Activated CD8-positive, alpha-beta T cell treated with anti-CD3 and anti-CD28 coated beads, Interleukin-2, amount 10 ng/mL, durations not matched to agents 7 days and 5 days (primary cell): ENCODE measurements around the gene SEPHS2. TPM values are rescaled to one million over a fixed set of nuclear protein-coding genes. Genes with fewer than 3 reads are reported as not detected.

Source experiments
- ATAC-seq: fragments of 150-1000 bp; cut with Tn5 transposase; one replicate; pipeline ENCODE4 v1.10.0; 2021; ENCODE audit warnings: moderate library complexity
- CTCF ChIA-PET: fragments of 350-600 bp; sonication (Branson Sonifier 250); formaldehyde crosslinking; loops from one replicate; lab custom pipeline; 2021; ENCODE audit warnings: antibody characterized with exemption; lab: Charles Lee
- POLR2A ChIA-PET: fragments of 350-600 bp; sonication (Branson Sonifier 250); formaldehyde crosslinking; loops from one replicate; lab custom pipeline; 2021; ENCODE audit warnings: antibody characterized with exemption; lab: Charles Lee
- DNase-seq: peaks from one replicate; pipeline ENCODE4 v3.0.0-alpha.2; 2020
- H3K27ac Mint-ChIP-seq: one replicate; pipeline ENCODE4 v1.8.0; 2021; ENCODE audit warnings: mild to moderate bottlenecking, mixed read lengths
- H3K27me3 Mint-ChIP-seq: one replicate; pipeline ENCODE4 v1.8.0; 2021; ENCODE audit warnings: low read depth, mixed read lengths
- H3K36me3 Mint-ChIP-seq: one replicate; pipeline ENCODE4 v1.8.0; 2021; ENCODE audit warnings: low read depth, mixed read lengths
- H3K4me1 Mint-ChIP-seq: one replicate; pipeline ENCODE4 v1.8.0; 2021; ENCODE audit warnings: low read depth, mixed read lengths
- H3K4me3 Mint-ChIP-seq: one replicate; pipeline ENCODE4 v1.8.0; 2021; ENCODE audit warnings: mild to moderate bottlenecking, mixed read lengths
- H3K9me3 Mint-ChIP-seq: one replicate; pipeline ENCODE4 v1.8.0; 2022; ENCODE audit warnings: mixed read lengths; ENCODE audit not compliant: insufficient read depth
- total RNA-seq, 2 experiments: library from RNA; stranded (reverse); gene quantifications; one replicate each; pipeline ENCODE4 v1.2.3, GENCODE V29; 2021

The SEPHS2 gene
- total RNA-seq, 2 experiments from 2014 or later = 64.6 to 68.7 TPM

DNA sequence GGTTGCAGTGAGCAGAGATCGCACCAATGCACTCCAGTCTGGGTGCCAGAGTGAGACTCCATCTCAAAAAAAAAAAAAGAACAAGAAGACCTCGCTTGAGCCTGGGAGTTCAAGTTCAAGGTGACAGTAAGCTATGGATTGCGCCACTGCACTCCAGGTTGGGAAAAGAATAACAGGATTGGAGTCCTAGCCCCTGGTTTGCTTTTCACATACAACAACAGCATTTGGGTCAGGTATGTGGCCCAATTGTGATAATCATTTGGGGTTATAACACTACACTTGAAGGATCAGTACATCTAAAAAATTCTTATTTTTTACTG is 3.4 kb upstream of the SEPHS2 start:
- POLR2A ChIA-PET = interaction anchor here (0.7 to 3.8 kb wide), 6 partner anchors 10 to 39 kb away, joined by 4 to 20 read pairs (median 5); partner anchors contain the start of gene ITGAL
- ATAC-seq (no peak), DNase-seq (no peak)
- Mint-ChIP-seq H3K9me3 (no peaks in the 10 kb centered on the region), H3K4me1 (peaks cover 57% of the 10 kb centered on the region), H3K4me3 (no peak overlapping the region), H3K36me3 (peaks cover 11% of the 10 kb centered on the region), H3K27me3 (no peaks in the 10 kb centered on the region), H3K27ac (no peak overlapping the region)
- CTCF ChIA-PET = interaction anchor here (0.7 to 8.3 kb wide), 20 partner anchors 8 to 180 kb away, joined by 3 to 139 read pairs (median 7); partner anchors contain the start of genes DCTPP1, ITGAL and ZNF747

DNA sequence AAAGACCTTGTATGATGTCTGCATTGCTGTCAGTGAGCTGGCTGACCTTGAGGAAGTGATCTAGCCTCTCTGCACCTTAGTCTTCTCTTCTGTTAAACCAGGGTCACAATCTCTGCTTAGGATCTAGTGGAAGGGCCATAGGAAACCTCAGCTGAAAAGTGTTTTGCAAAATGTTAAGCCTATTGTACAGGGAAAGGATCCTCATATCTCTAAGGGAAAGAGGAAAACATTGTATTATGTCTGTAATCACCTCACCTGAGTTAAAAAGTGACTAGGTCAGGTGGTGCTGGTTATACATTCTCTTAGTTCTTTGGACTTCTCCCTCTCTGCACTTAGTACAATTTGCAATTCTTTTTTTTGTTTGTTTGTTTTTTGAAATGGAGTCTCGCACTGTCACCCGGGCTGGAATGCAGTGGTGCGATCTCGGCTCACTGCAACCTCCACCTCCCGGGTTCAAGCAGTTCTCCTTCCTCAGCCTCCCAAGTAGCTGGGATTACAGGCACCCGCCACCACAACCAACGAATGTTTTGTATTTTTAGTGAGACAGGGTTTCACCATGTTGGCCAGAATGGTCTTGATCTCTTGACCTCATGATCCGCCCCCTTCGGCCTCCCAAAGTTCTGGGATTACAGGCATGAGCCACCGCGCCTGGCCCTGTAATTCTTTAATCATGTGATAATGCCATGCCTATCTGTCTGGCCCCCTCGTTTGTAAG is 2.0 kb upstream of the SEPHS2 start:
- DNase-seq (no peak), ATAC-seq (no peak)
- no peaks in the 10 kb centered on the region for H3K9me3 Mint-ChIP-seq
- ChIA-PET CTCF (interaction anchor here (0.8 to 8.3 kb wide), 6 partner anchors 10 to 179 kb away, joined by 3 to 139 read pairs (median 4); partner anchors contain the start of genes DCTPP1 and ITGAL), POLR2A (interaction anchor here (1.0 to 3.8 kb wide), 6 partner anchors 10 to 36 kb away, joined by 3 to 18 read pairs (median 6); partner anchors contain the start of gene ITGAL)
- H3K27me3 Mint-ChIP-seq = no peaks in the 10 kb centered on the region
- H3K4me3 Mint-ChIP-seq = no peak overlapping the region
- H3K36me3 Mint-ChIP-seq = peaks cover 23% of the 10 kb centered on the region
- no peak overlapping the region for H3K27ac Mint-ChIP-seq
- peaks cover 63% of the 10 kb centered on the region for H3K4me1 Mint-ChIP-seq

DNA sequence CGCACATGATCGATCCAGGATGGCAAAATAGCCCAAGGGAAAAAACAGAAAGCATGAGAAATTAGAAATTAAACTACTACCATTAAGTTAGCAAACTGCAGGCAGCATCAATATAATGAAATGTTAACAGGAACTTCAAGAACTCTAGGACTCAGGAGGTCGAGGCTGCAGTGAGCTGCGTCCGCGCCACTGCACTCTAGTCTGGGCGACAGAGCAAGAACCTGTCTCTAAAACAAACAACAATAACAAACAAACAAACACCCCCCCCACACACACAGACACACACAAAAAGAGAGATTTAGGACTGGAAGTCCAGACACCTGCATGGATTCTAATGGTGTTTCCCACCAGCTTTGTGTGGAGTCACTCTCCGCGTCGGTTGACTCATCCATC is 525 bp upstream of the SEPHS2 start:
- H3K4me1 Mint-ChIP-seq = peaks cover 57% of the 10 kb centered on the region
- ATAC-seq = no peak
- peak overlapping the region; percentile 94 for H3K27ac Mint-ChIP-seq
- CTCF ChIA-PET = interaction anchor here (1.0 to 8.3 kb wide), 4 partner anchors 11 to 170 kb away, joined by 4 to 139 read pairs (median 29); partner anchors contain the start of genes DCTPP1 and ITGAL
- H3K27me3 Mint-ChIP-seq = no peaks in the 10 kb centered on the region
- H3K36me3 Mint-ChIP-seq = peaks cover 27% of the 10 kb centered on the region
- no peaks in the 10 kb centered on the region for H3K9me3 Mint-ChIP-seq
- POLR2A ChIA-PET = interaction anchor here (0.6 to 3.8 kb wide), 6 partner anchors 12 to 100 kb away, joined by 3 to 18 read pairs (median 8); partner anchors contain the start of genes DCTPP1 and ITGAL
- H3K4me3 Mint-ChIP-seq = peak overlapping the region; percentile 90
- no peak for DNase-seq

DNA sequence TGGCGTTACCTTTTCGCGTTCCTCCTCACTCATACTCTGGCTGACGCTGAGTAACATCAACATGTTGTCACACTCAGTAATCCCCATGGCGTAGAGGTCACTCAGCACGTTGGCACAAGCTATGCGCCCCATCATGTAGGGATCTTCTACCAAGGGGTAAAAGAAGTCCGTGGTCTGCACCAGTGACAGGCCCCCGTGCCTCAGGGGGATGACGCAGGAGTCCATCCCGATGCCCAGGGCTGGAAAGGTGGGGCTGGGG is 596 bp downstream of the SEPHS2 start:
- POLR2A ChIA-PET = interaction anchor here (0.6 to 3.8 kb wide), 11 partner anchors 10 to 165 kb away, joined by 3 to 18 read pairs (median 5); partner anchors contain the start of genes DCTPP1, ITGAL and ZNF689
- H3K4me1 Mint-ChIP-seq = peaks cover 47% of the 10 kb centered on the region
- DNase-seq = no peak
- ATAC-seq = no peak
- peak overlapping the region; percentile 70 for H3K27ac Mint-ChIP-seq
- H3K9me3 Mint-ChIP-seq = no peaks in the 10 kb centered on the region
- peaks cover 27% of the 10 kb centered on the region for H3K36me3 Mint-ChIP-seq
- H3K4me3 Mint-ChIP-seq = peak overlapping the region; percentile 90
- CTCF ChIA-PET = interaction anchor here (0.7 to 8.3 kb wide), 6 partner anchors 12 to 154 kb away, joined by 4 to 139 read pairs (median 8); partner anchors contain the start of genes DCTPP1, ITGAL and ZNF747
- H3K27me3 Mint-ChIP-seq = no peaks in the 10 kb centered on the region

DNA sequence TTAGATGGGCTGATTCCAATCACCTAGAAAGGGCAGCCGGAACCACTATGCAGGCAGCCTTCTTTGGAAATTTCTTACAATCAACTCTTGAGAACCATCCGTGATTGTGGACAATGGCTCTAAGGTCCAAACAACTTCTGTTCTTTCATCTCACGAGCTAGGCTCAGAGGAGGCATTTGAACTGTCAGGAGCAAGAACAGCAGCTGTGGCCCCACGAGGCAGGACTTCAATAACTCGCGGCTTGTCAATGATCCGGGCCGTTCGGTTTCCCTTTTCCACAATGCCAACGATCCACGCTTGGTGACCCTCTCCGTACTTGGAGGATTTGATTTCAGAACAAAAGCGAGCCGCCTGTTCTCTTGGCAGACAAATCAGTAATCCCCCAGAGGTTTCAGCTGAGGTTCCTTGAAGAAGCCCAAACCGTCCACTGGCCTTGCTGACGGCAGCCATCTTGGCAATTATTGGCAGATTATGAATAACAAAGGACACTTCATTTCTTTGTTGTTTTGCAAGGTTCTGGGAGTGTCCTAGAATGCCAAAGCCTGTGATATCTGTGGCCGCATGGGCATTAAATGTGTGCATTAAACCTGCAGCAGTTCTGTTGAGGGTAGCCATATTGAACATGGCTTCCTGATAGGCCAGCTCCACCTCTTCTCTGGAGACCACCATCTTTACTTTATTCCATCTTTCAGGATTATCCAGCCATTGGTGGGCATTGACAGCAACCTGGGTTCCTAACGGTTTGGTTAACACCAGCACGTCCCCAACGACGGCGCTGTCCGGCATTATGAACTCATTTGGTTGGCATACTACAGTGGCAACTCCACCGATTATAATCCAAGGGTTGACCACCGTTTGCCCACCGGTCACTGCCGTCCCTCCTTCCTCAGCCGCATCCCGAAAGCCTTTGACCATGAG is 1.2 kb downstream of the SEPHS2 start:
- H3K4me1 Mint-ChIP-seq = peaks cover 44% of the 10 kb centered on the region
- no peak for DNase-seq
- H3K36me3 Mint-ChIP-seq = peaks cover 27% of the 10 kb centered on the region
- CTCF ChIA-PET = interaction anchor here (0.6 to 8.3 kb wide), 8 partner anchors 13 to 154 kb away, joined by 3 to 139 read pairs (median 5); partner anchors contain the start of genes DCTPP1, ITGAL and ZNF747
- POLR2A ChIA-PET = interaction anchor here (0.6 to 3.8 kb wide), 12 partner anchors 9 to 166 kb away, joined by 3 to 18 read pairs (median 5); partner anchors contain the start of genes DCTPP1, ITGAL and ZNF689
- peak overlapping the region; percentile 70 for H3K27ac Mint-ChIP-seq
- H3K9me3 Mint-ChIP-seq = no peaks in the 10 kb centered on the region
- H3K4me3 Mint-ChIP-seq = peak overlapping the region; percentile 90
- H3K27me3 Mint-ChIP-seq = no peaks in the 10 kb centered on the region
- ATAC-seq = no peak

DNA sequence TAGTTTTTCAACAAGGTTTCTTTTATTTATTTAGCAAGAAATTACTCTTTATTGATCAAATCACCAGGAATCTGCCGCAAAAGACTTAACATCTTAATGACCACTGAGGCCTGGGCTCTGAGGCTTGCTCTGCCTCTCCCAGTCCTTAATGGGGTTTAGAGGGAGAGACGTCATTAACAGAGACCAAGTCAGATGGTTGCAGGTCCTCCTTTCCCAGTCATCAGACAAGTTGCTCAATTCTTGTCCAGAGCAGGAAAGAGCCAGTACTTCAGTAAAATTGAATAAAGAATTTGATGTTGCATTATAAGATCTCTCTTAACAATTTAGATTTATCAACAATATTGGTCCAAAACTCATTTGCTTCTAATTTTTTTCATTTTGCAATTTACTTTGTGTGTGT is 2.0 kb downstream of the SEPHS2 start:
- ATAC-seq (no peak), DNase-seq (no peak)
- Mint-ChIP-seq H3K4me3 (peak overlapping the region; percentile 90), H3K27ac (no peak overlapping the region), H3K9me3 (no peaks in the 10 kb centered on the region), H3K36me3 (peaks cover 27% of the 10 kb centered on the region), H3K4me1 (peaks cover 42% of the 10 kb centered on the region), H3K27me3 (no peaks in the 10 kb centered on the region)
- ChIA-PET POLR2A (interaction anchor here (1.7 to 3.8 kb wide), 3 partner anchors 13 to 45 kb away, joined by 5 to 18 read pairs (median 11); partner anchors contain the start of gene DCTPP1), CTCF (interaction anchor here (1.5 to 8.3 kb wide), 3 partner anchors 13 to 29 kb away, joined by 4 to 139 read pairs (median 21); partner anchors contain the start of genes DCTPP1 and ITGAL)

DNA sequence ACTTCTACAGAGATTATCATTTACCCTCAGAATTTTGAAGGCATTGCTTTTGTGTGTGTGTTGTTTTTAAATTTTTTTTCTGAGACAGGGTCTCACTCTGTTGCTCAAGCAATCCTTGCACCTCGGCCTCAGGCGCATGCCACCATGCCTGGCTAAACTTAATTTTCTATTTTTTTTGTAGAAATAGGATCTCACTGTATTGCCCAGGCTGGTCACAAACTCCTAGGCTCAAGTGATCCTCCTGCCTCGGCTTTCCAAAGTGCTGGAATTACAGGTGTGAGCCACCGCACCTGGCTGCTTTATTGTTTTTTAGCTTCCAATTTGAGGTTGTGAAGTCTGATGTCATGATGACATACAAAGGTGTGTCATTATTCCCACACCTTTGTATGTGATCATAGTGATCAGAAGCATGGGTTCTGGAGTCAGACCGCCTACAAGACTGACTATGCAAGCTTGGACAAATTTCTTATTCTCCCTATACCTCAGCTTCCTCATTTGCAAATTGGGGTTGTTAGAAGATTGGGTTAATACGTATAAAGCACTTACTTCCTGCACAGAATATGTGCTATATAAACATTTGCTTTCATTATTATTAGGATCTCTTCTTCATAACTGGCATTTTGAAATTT is 5.8 kb downstream of the SEPHS2 start:
- Mint-ChIP-seq H3K27me3 (no peaks in the 10 kb centered on the region), H3K27ac (no peak overlapping the region), H3K4me1 (peaks cover 27% of the 10 kb centered on the region), H3K4me3 (no peak overlapping the region), H3K9me3 (no peaks in the 10 kb centered on the region), H3K36me3 (peaks cover 23% of the 10 kb centered on the region)
- ChIA-PET POLR2A (interaction anchor here (0.9 kb wide), 1 partner anchor 10 kb away, joined by 5 read pairs; the partner anchor contains the start of gene DCTPP1), CTCF (interaction anchor here (1.3 to 2.6 kb wide), 2 partner anchors 9 to 10 kb away, joined by 6 to 7 read pairs; partner anchors contain the start of gene DCTPP1)
- DNase-seq (no peak), ATAC-seq (no peak)

DNA sequence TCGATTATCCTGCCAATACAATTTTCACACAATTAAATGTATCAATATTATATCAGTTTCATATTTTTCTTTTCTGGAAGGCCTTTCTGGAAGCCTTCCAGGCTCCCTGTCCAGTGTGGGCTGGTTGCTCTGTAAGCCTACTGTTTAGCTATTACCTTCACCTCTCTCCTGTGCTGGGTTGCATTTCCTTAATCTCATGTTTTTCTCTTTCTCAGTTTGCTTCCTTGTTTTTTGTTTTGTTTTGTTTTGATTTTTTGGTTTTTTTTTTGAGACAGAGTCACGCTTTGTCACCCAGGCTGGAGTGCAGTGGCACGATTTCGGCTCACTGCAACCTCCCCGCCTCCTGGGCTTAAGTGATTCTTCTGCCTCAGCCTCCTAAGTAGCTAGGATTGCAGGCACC is 6.8 kb downstream of the SEPHS2 start:
- no peak for ATAC-seq

DNA sequence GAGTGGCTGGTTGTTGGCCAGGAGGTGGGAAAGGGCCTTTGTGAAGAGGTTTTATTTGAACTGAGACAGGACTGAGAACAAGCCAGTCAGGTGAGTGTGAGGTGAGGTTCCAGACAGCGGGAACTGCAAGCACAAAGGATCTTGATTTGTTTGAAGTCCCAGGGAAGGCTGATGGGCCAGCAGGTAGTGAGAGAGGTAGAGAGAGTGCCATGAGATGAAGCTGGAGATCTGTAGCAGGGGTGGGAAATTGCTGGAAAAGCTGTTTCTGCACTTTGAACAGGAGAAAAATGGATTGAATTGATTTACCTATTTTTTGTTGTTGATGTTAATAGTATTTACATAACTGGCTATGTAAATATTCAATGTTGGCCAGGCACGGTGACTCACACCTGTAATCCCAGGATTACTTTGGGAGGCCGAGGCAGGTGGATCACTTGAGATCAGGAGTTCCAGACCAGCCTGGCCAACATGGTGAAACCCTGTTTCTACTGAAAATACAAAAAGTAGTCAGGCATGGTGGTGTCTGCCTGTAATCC is 8.1 kb downstream of the SEPHS2 start:
- POLR2A ChIA-PET = interaction anchor here (0.6 kb wide), 1 partner anchor 44 kb away, joined by 3 read pairs; no protein-coding TSS in a partner anchor
- no peak for ATAC-seq
- H3K36me3 Mint-ChIP-seq = peaks cover 4% of the 10 kb centered on the region
- H3K27me3 Mint-ChIP-seq = no peaks in the 10 kb centered on the region
- no peaks in the 10 kb centered on the region for H3K9me3 Mint-ChIP-seq
- no peak overlapping the region for H3K4me3 Mint-ChIP-seq
- no peak for DNase-seq
- H3K27ac Mint-ChIP-seq = no peak overlapping the region
- CTCF ChIA-PET = interaction anchor here (1.2 to 2.8 kb wide), 4 partner anchors 8 to 191 kb away, joined by 3 to 10 read pairs (median 6); partner anchors contain the start of gene DCTPP1
- H3K4me1 Mint-ChIP-seq = peaks cover 20% of the 10 kb centered on the region

More for the DNA sequence above, 6.8 kb downstream of the SEPHS2 start:
- H3K4me3 Mint-ChIP-seq = no peak overlapping the region
- H3K27ac Mint-ChIP-seq = no peak overlapping the region
- no peaks in the 10 kb centered on the region for H3K9me3 Mint-ChIP-seq
- peaks cover 27% of the 10 kb centered on the region for H3K4me1 Mint-ChIP-seq
- H3K27me3 Mint-ChIP-seq = no peaks in the 10 kb centered on the region
- ChIA-PET POLR2A (no interaction called here), CTCF (interaction anchor here (1.0 to 2.6 kb wide), 3 partner anchors 9 to 190 kb away, joined by 3 to 7 read pairs (median 5); partner anchors contain the start of gene DCTPP1)
- peaks cover 13% of the 10 kb centered on the region for H3K36me3 Mint-ChIP-seq
- no peak for DNase-seq

DNA sequence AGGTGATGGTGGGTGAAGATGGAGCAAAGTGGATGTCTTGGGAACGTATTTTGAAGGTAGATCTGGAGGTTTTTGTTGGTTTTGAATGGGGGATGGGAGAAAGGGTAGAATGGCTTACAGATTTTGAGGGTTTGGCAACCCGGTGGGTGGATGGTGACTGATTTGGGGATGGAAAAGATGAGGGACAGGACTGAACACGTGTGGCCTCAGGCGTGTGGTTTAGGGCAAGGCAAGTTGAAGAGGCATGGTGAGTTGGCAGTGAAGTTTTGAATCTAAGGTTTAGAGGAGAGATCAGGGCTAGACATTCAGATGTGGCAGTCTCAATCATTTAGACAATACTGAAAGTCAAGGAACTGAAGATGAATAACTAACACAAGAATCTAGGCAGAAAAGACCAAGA is 10.8 kb downstream of the SEPHS2 start:
- no peak for ATAC-seq
- CTCF ChIA-PET = interaction anchor here (0.6 to 0.8 kb wide), 2 partner anchors 13 to 101 kb away, joined by 3 read pairs; no protein-coding TSS in a partner anchor

More for the DNA sequence above, 10.8 kb downstream of the SEPHS2 start:
- Mint-ChIP-seq H3K36me3 (no peaks in the 10 kb centered on the region), H3K27me3 (no peaks in the 10 kb centered on the region), H3K4me1 (peaks cover 21% of the 10 kb centered on the region), H3K9me3 (no peaks in the 10 kb centered on the region), H3K27ac (peak overlapping the region; percentile 14), H3K4me3 (no peak overlapping the region)
- no peak for DNase-seq
- POLR2A ChIA-PET = interaction anchor here (0.9 to 1.6 kb wide), 4 partner anchors 10 to 215 kb away, joined by 3 to 6 read pairs (median 3); no protein-coding TSS in a partner anchor
